HG02759 (cell line): ENCODE results near the gene AOPEP.
"Not testable (repeated sequence)": the region's sequence is repeated elsewhere in the genome, so short reads cannot be mapped to it uniquely, and the experiment has no call there.

ENCODE experiments used
- ATAC-seq: cut with Tn5 transposase; IDR thresholded peaks from one replicate; pipeline ENCODE4 v1.9.1; 2021; ENCODE audit warnings: mild to moderate bottlenecking, moderate library complexity; ENCODE audit not compliant: unreplicated experiment

Gene AOPEP

GRCh38 chr9:95004411-95005277 lies 278.1 kb downstream of the AOPEP start:
- ATAC-seq: peak; percentile 71

- no peak for ATAC-seq
Measured at GRCh38 chr9:95005278-95006143, 279.0 kb downstream of the AOPEP start.

GRCh38 chr9:95007226-95007869 lies 280.8 kb downstream of the AOPEP start:
- ATAC-seq: no peak

- no peak for ATAC-seq
Measured at GRCh38 chr9:95008151-95008771, 281.8 kb downstream of the AOPEP start.

- ATAC-seq: no peak
Measured at GRCh38 chr9:95009459-95009858, 283.0 kb downstream of the AOPEP start.

- no peak for ATAC-seq
Measured at GRCh38 chr9:95010431-95010838, 283.9 kb downstream of the AOPEP start.

- no peak for ATAC-seq
Measured at GRCh38 chr9:95012035-95012708, 285.7 kb downstream of the AOPEP start.

- ATAC-seq: no peak
Measured at GRCh38 chr9:95012902-95013301, 286.4 kb downstream of the AOPEP start.

- no peak for ATAC-seq
Measured at GRCh38 chr9:95014917-95015316, 288.4 kb downstream of the AOPEP start.

GRCh38 chr9:95015569-95015968 lies 289.1 kb downstream of the AOPEP start:
- no peak for ATAC-seq

GRCh38 chr9:95017062-95017461 lies 290.6 kb downstream of the AOPEP start:
- ATAC-seq: no peak

- no peak for ATAC-seq
Measured at GRCh38 chr9:95017661-95018060, 291.2 kb downstream of the AOPEP start.

- ATAC-seq: no peak
Measured at GRCh38 chr9:95018099-95018936, 291.8 kb downstream of the AOPEP start.

GRCh38 chr9:95020644-95021043 lies 294.1 kb downstream of the AOPEP start:
- not testable (repeated sequence) for ATAC-seq

- ATAC-seq: no peak
Measured at GRCh38 chr9:95021166-95021886, 294.8 kb downstream of the AOPEP start.

GRCh38 chr9:95022657-95023056 lies 296.2 kb downstream of the AOPEP start:
- no peak for ATAC-seq

GRCh38 chr9:95023217-95024003 lies 296.9 kb downstream of the AOPEP start:
- no peak for ATAC-seq

GRCh38 chr9:95024097-95024671 lies 297.7 kb downstream of the AOPEP start:
- no peak for ATAC-seq
